Measurements from ENCODE around the gene CWC27.

- TF ChIP-seq CTCF (IDR thresholded peaks at IDR 0.05; ENCODE audit: borderline replicate concordance, extremely low read depth, low read length, poor library complexity, severe bottlenecking) (no peak), EZH2 (IDR thresholded peaks at IDR 0.05; ENCODE audit: borderline replicate concordance, low read depth, low read length, severe bottlenecking) (no peak)
Measured at GRCh38 chr5:64853777-64854176, 85.0 kb downstream of the CWC27 start.

Measured in DND-41 (cell line).